ENCODE measurements around the gene CDH13.

The CDH13 gene

GRCh38 chr16:82715833-82716232 lies 89.1 kb downstream of the CDH13 start:
- H3K9ac ChIP-seq (ENCODE audit: low read length in 2 of 2): no peak overlapping the region
- peaks cover 5% of the 10 kb centered on the region for H3K4me1 ChIP-seq (ENCODE audit: control insufficient read depth, insufficient read depth, low read length)
- no peaks in the 10 kb centered on the region for H3K36me3 ChIP-seq (ENCODE audit: control insufficient read depth in 2 of 2, insufficient read depth in 2 of 2, low read length in 2 of 2)
- H3K4me3 ChIP-seq (ENCODE audit: low read length in 2 of 2): no peak overlapping the region
- H3K9me3 ChIP-seq (ENCODE audit: control insufficient read depth in 2 of 2, low read length in 2 of 2): no peaks in the 10 kb centered on the region
- no peaks in the 10 kb centered on the region for H3K27me3 ChIP-seq (ENCODE audit: control insufficient read depth in 1 of 2, insufficient read depth in 2 of 2, low read length in 2 of 2)
- H3K27ac ChIP-seq (ENCODE audit: low read length): no peak overlapping the region

- no peaks in the 10 kb centered on the region for H3K36me3 ChIP-seq (ENCODE audit: control insufficient read depth in 2 of 2, insufficient read depth in 2 of 2, low read length in 2 of 2)
- H3K9ac ChIP-seq (ENCODE audit: low read length in 2 of 2): no peak overlapping the region
- no peaks in the 10 kb centered on the region for H3K9me3 ChIP-seq (ENCODE audit: control insufficient read depth in 2 of 2, low read length in 2 of 2)
- H3K4me3 ChIP-seq (ENCODE audit: low read length in 2 of 2): no peak overlapping the region
- no peak overlapping the region for H3K27ac ChIP-seq (ENCODE audit: low read length)
- peaks cover 5% of the 10 kb centered on the region for H3K4me1 ChIP-seq (ENCODE audit: control insufficient read depth, insufficient read depth, low read length)
- H3K27me3 ChIP-seq (ENCODE audit: control insufficient read depth in 1 of 2, insufficient read depth in 2 of 2, low read length in 2 of 2): no peaks in the 10 kb centered on the region
Measured at GRCh38 chr16:82716361-82716855, 89.6 kb downstream of the CDH13 start.

- H3K9me3 ChIP-seq (ENCODE audit: control insufficient read depth in 2 of 2, low read length in 2 of 2): no peaks in the 10 kb centered on the region
- no peak overlapping the region for H3K27ac ChIP-seq (ENCODE audit: low read length)
- no peak overlapping the region for H3K4me3 ChIP-seq (ENCODE audit: low read length in 2 of 2)
- H3K4me1 ChIP-seq (ENCODE audit: control insufficient read depth, insufficient read depth, low read length): peaks cover 5% of the 10 kb centered on the region
- no peaks in the 10 kb centered on the region for H3K27me3 ChIP-seq (ENCODE audit: control insufficient read depth in 1 of 2, insufficient read depth in 2 of 2, low read length in 2 of 2)
- no peak overlapping the region for H3K9ac ChIP-seq (ENCODE audit: low read length in 2 of 2)
- no peaks in the 10 kb centered on the region for H3K36me3 ChIP-seq (ENCODE audit: control insufficient read depth in 2 of 2, insufficient read depth in 2 of 2, low read length in 2 of 2)
Measured at GRCh38 chr16:82720414-82720813, 93.6 kb downstream of the CDH13 start.

GRCh38 chr16:82726306-82726705 lies 99.5 kb downstream of the CDH13 start:
- Histone ChIP-seq H3K27me3 (ENCODE audit: control insufficient read depth in 1 of 2, insufficient read depth in 2 of 2, low read length in 2 of 2) (no peaks in the 10 kb centered on the region), H3K9ac (ENCODE audit: low read length in 2 of 2) (no peak overlapping the region), H3K4me1 (ENCODE audit: control insufficient read depth, insufficient read depth, low read length) (no peaks in the 10 kb centered on the region), H3K36me3 (ENCODE audit: control insufficient read depth in 2 of 2, insufficient read depth in 2 of 2, low read length in 2 of 2) (no peaks in the 10 kb centered on the region), H3K9me3 (ENCODE audit: control insufficient read depth in 2 of 2, low read length in 2 of 2) (no peaks in the 10 kb centered on the region), H3K4me3 (ENCODE audit: low read length in 2 of 2) (no peak overlapping the region), H3K27ac (ENCODE audit: low read length) (no peak overlapping the region)

GRCh38 chr16:82728901-82729300 lies 102.1 kb downstream of the CDH13 start:
- Histone ChIP-seq H3K36me3 (ENCODE audit: control insufficient read depth in 2 of 2, insufficient read depth in 2 of 2, low read length in 2 of 2) (no peaks in the 10 kb centered on the region), H3K9me3 (ENCODE audit: control insufficient read depth in 2 of 2, low read length in 2 of 2) (no peaks in the 10 kb centered on the region), H3K27ac (ENCODE audit: low read length) (no peak overlapping the region), H3K9ac (ENCODE audit: low read length in 2 of 2) (no peak overlapping the region), H3K27me3 (ENCODE audit: control insufficient read depth in 1 of 2, insufficient read depth in 2 of 2, low read length in 2 of 2) (no peaks in the 10 kb centered on the region), H3K4me1 (ENCODE audit: control insufficient read depth, insufficient read depth, low read length) (no peaks in the 10 kb centered on the region), H3K4me3 (ENCODE audit: low read length in 2 of 2) (no peak overlapping the region)

- Histone ChIP-seq H3K27me3 (ENCODE audit: control insufficient read depth in 1 of 2, insufficient read depth in 2 of 2, low read length in 2 of 2) (no peaks in the 10 kb centered on the region), H3K4me3 (ENCODE audit: low read length in 2 of 2) (no peak overlapping the region), H3K9me3 (ENCODE audit: control insufficient read depth in 2 of 2, low read length in 2 of 2) (no peaks in the 10 kb centered on the region), H3K27ac (ENCODE audit: low read length) (no peak overlapping the region), H3K9ac (ENCODE audit: low read length in 2 of 2) (no peak overlapping the region), H3K36me3 (ENCODE audit: control insufficient read depth in 2 of 2, insufficient read depth in 2 of 2, low read length in 2 of 2) (no peaks in the 10 kb centered on the region), H3K4me1 (ENCODE audit: control insufficient read depth, insufficient read depth, low read length) (peaks cover 16% of the 10 kb centered on the region)
Measured at GRCh38 chr16:82730901-82731300, 104.1 kb downstream of the CDH13 start.

- H3K27me3 ChIP-seq (ENCODE audit: control insufficient read depth in 1 of 2, insufficient read depth in 2 of 2, low read length in 2 of 2): no peaks in the 10 kb centered on the region
- H3K4me1 ChIP-seq (ENCODE audit: control insufficient read depth, insufficient read depth, low read length): peaks cover 26% of the 10 kb centered on the region
- no peak overlapping the region for H3K4me3 ChIP-seq (ENCODE audit: low read length in 2 of 2)
- H3K9me3 ChIP-seq (ENCODE audit: control insufficient read depth in 2 of 2, low read length in 2 of 2): no peaks in the 10 kb centered on the region
- no peaks in the 10 kb centered on the region for H3K36me3 ChIP-seq (ENCODE audit: control insufficient read depth in 2 of 2, insufficient read depth in 2 of 2, low read length in 2 of 2)
- no peak overlapping the region for H3K9ac ChIP-seq (ENCODE audit: low read length in 2 of 2)
- no peak overlapping the region for H3K27ac ChIP-seq (ENCODE audit: low read length)
Measured at GRCh38 chr16:82732461-82732860, 105.7 kb downstream of the CDH13 start.

- no peaks in the 10 kb centered on the region for H3K9me3 ChIP-seq (ENCODE audit: control insufficient read depth in 2 of 2, low read length in 2 of 2)
- H3K4me3 ChIP-seq (ENCODE audit: low read length in 2 of 2): no peak overlapping the region
- H3K4me1 ChIP-seq (ENCODE audit: control insufficient read depth, insufficient read depth, low read length): peaks cover 26% of the 10 kb centered on the region
- H3K9ac ChIP-seq (ENCODE audit: low read length in 2 of 2): no peak overlapping the region
- no peaks in the 10 kb centered on the region for H3K36me3 ChIP-seq (ENCODE audit: control insufficient read depth in 2 of 2, insufficient read depth in 2 of 2, low read length in 2 of 2)
- H3K27ac ChIP-seq (ENCODE audit: low read length): no peak overlapping the region
- no peaks in the 10 kb centered on the region for H3K27me3 ChIP-seq (ENCODE audit: control insufficient read depth in 1 of 2, insufficient read depth in 2 of 2, low read length in 2 of 2)
Measured at GRCh38 chr16:82735186-82735585, 108.4 kb downstream of the CDH13 start.

- Histone ChIP-seq H3K27ac (ENCODE audit: low read length) (no peak overlapping the region), H3K27me3 (ENCODE audit: control insufficient read depth in 1 of 2, insufficient read depth in 2 of 2, low read length in 2 of 2) (no peaks in the 10 kb centered on the region), H3K4me1 (ENCODE audit: control insufficient read depth, insufficient read depth, low read length) (peaks cover 26% of the 10 kb centered on the region), H3K9me3 (ENCODE audit: control insufficient read depth in 2 of 2, low read length in 2 of 2) (no peaks in the 10 kb centered on the region), H3K4me3 (ENCODE audit: low read length in 2 of 2) (peak overlapping the region in 1 of 2 donors; percentile 41), H3K36me3 (ENCODE audit: control insufficient read depth in 2 of 2, insufficient read depth in 2 of 2, low read length in 2 of 2) (no peaks in the 10 kb centered on the region), H3K9ac (ENCODE audit: low read length in 2 of 2) (no peak overlapping the region)
Measured at GRCh38 chr16:82735673-82736091, 108.9 kb downstream of the CDH13 start.

- peaks cover 26% of the 10 kb centered on the region for H3K4me1 ChIP-seq (ENCODE audit: control insufficient read depth, insufficient read depth, low read length)
- H3K9ac ChIP-seq (ENCODE audit: low read length in 2 of 2): no peak overlapping the region
- peak overlapping the region in 1 of 2 donors; percentile 41 for H3K4me3 ChIP-seq (ENCODE audit: low read length in 2 of 2)
- H3K27ac ChIP-seq (ENCODE audit: low read length): peak overlapping the region; percentile 4
- no peaks in the 10 kb centered on the region for H3K36me3 ChIP-seq (ENCODE audit: control insufficient read depth in 2 of 2, insufficient read depth in 2 of 2, low read length in 2 of 2)
- H3K27me3 ChIP-seq (ENCODE audit: control insufficient read depth in 1 of 2, insufficient read depth in 2 of 2, low read length in 2 of 2): no peaks in the 10 kb centered on the region
- H3K9me3 ChIP-seq (ENCODE audit: control insufficient read depth in 2 of 2, low read length in 2 of 2): no peaks in the 10 kb centered on the region
Measured at GRCh38 chr16:82736224-82736623, 109.5 kb downstream of the CDH13 start.

GRCh38 chr16:82738699-82739098 lies 111.9 kb downstream of the CDH13 start:
- H3K4me3 ChIP-seq (ENCODE audit: low read length in 2 of 2): no peak overlapping the region
- H3K9ac ChIP-seq (ENCODE audit: low read length in 2 of 2): no peak overlapping the region
- H3K9me3 ChIP-seq (ENCODE audit: control insufficient read depth in 2 of 2, low read length in 2 of 2): no peaks in the 10 kb centered on the region
- H3K27me3 ChIP-seq (ENCODE audit: control insufficient read depth in 1 of 2, insufficient read depth in 2 of 2, low read length in 2 of 2): no peaks in the 10 kb centered on the region
- H3K36me3 ChIP-seq (ENCODE audit: control insufficient read depth in 2 of 2, insufficient read depth in 2 of 2, low read length in 2 of 2): no peaks in the 10 kb centered on the region
- peaks cover 26% of the 10 kb centered on the region for H3K4me1 ChIP-seq (ENCODE audit: control insufficient read depth, insufficient read depth, low read length)
- no peak overlapping the region for H3K27ac ChIP-seq (ENCODE audit: low read length)
